Measurements from ENCODE around the gene RPL22.

Gene RPL22

GRCh38 chr1:6152181-6152580 lies 47.2 kb downstream of the RPL22 start:
- Mint-ChIP-seq H3K36me3 (ENCODE audit: low read depth) (no peaks in the 10 kb centered on the region), H3K4me3 (no peak overlapping the region), H3K27me3 (ENCODE audit: low read depth, poor library complexity) (peaks cover 31% of the 10 kb centered on the region), H3K9me3 (no peaks in the 10 kb centered on the region), H3K27ac (no peak overlapping the region), H3K4me1 (peaks cover 12% of the 10 kb centered on the region)
- no peak for TF ChIP-seq CTCF (IDR thresholded peaks at IDR 0.05)
- no peak for DNase-seq

DNA sequence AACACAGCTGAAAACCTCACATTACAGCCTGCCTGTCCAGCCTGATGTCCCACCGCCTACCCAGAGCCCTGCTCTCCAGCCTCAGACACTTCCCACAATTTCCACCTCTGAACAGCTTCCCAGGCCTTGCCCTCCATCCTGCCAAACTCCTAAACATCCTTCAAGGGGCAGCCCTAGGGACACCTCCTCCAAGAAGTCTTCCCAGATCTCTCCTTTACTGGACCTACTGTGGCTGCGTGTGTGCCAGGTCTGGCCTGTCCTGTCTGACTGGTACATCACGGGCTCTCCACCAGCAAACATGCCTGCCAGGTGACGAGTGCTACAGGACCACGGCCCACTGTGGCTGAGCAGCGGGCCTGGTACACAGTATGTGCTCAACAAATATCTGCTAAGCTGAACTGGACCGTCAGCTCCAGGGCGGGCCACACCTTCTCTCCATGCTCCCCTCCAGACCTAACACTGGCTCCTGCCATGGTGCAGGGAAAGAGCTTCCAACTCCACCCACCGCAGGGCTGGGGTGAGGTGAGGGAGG lies 48.0 kb downstream of the RPL22 start:
- TF ChIP-seq CTCF (IDR thresholded peaks at IDR 0.05), result no peak
- H3K4me1 Mint-ChIP-seq, result peaks cover 13% of the 10 kb centered on the region
- H3K27me3 Mint-ChIP-seq (ENCODE audit: low read depth, poor library complexity), result peaks cover 37% of the 10 kb centered on the region
- no peaks in the 10 kb centered on the region for H3K9me3 Mint-ChIP-seq
- no peak overlapping the region for H3K27ac Mint-ChIP-seq
- no peak overlapping the region for H3K4me3 Mint-ChIP-seq
- DNase-seq, result no peak
- no peaks in the 10 kb centered on the region for H3K36me3 Mint-ChIP-seq (ENCODE audit: low read depth)

GRCh38 chr1:6150006-6150938 lies 49.1 kb downstream of the RPL22 start:
- Mint-ChIP-seq H3K27ac (no peak overlapping the region), H3K4me1 (peaks cover 19% of the 10 kb centered on the region), H3K27me3 (ENCODE audit: low read depth, poor library complexity) (peaks cover 33% of the 10 kb centered on the region), H3K9me3 (no peaks in the 10 kb centered on the region), H3K4me3 (no peak overlapping the region), H3K36me3 (ENCODE audit: low read depth) (no peaks in the 10 kb centered on the region)
- DNase-seq, result no peak
- TF ChIP-seq CTCF (IDR thresholded peaks at IDR 0.05), result no peak

DNA sequence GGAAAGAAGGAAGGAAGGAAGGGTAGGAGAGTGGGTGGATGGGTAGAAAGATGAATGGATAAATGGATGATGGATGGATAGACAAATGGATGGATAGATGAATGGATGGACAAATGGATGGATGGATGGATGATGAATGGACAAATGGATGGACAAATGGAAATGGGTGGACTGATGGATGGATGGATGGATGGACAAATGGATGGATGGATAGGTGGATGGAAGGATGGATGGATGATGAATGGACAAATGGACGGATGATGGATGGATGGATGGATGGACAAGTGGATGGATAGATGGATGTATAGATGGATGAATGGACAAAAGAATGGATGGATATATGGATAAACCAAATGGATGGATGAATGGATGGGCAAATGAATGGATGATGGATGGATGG lies 49.8 kb downstream of the RPL22 start:
- Mint-ChIP-seq H3K4me1 (peaks cover 26% of the 10 kb centered on the region), H3K27me3 (ENCODE audit: low read depth, poor library complexity) (peaks cover 33% of the 10 kb centered on the region), H3K4me3 (no peak overlapping the region), H3K36me3 (ENCODE audit: low read depth) (no peaks in the 10 kb centered on the region), H3K9me3 (no peaks in the 10 kb centered on the region), H3K27ac (no peak overlapping the region)
- no peak for TF ChIP-seq CTCF (IDR thresholded peaks at IDR 0.05)
- DNase-seq, result no peak

DNA sequence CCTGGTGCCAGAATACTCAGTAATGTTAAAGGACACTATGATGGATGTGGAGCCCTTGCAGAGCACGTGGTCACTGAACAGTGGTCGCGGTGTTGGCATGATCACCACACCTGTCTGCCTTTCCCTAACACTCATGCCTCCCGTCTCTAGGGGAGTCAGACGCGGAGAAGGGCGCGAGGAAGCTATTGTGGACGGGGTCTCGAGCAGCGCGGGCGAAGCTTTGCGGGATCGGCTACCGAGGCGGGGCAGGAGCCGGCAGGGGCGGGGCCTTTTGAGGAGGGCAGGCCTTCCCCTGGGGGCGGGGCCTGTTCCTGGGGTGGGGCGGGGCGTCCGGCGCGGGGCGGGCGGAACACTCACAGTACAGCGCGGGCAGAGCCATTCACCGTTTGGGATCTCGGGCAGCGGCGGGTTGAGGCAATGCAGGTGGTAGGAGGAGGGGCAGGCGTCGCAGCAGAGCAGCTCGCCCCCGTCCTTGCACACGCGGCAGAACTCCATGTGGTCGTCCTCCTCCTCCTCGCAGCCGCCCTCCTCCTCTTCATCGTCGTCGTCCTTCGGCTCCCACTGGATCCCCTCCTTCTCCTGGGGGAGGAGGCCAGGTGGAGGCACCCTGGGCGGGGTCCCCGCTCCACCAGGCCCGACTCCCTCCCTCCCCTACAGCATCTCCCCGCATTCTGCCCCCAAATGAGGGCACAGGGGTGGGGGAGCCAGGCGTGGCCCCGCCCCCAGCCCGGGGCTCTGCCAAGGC lies 50.7 kb downstream of the RPL22 start:
- Mint-ChIP-seq H3K27ac (no peak overlapping the region), H3K9me3 (no peaks in the 10 kb centered on the region), H3K27me3 (ENCODE audit: low read depth, poor library complexity) (peaks cover 33% of the 10 kb centered on the region), H3K4me3 (peak overlapping the region; percentile 69), H3K36me3 (ENCODE audit: low read depth) (no peaks in the 10 kb centered on the region), H3K4me1 (peaks cover 35% of the 10 kb centered on the region)
- TF ChIP-seq CTCF (IDR thresholded peaks at IDR 0.05), result no peak
- DNase-seq, result peak; percentile 89

All from nephron progenitor cell (in vitro differentiated cells).